Measurements from ENCODE around the gene CSF3. TPM values are rescaled to one million over a fixed set of nuclear protein-coding genes. Genes with fewer than 3 reads are reported as not detected.

The CSF3 gene
- total and polyA plus RNA-seq, 4 donors, result not detected

DNA sequence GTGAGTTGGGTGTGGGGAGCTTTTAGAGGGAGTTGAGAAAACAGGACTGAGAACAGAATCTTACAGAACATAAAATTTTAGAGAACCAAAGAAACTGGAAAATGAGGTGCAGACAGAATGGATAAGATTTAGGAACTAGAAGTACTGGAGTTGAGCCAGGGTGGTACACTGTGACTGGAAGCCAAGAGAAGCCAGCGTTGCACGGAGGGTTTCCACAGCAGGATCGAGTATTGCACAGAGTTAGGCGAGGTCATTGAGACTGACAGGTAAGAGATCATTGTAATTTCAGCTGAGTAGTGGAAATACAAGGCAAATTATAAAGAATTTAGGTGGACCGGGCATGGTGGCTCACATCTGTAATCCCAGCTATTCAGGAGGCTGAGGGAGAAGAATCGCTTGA lies 45.9 kb upstream of the CSF3 start:
- no peak for TF ChIP-seq FOXA2 (IDR thresholded peaks at IDR 0.05)
- H3K9me3 ChIP-seq (ENCODE audit: control insufficient read depth in 4 of 4, low read length in 3 of 4), result no peaks in the 10 kb centered on the region
- no peaks in the 10 kb centered on the region for H3K27me3 ChIP-seq (ENCODE audit: control insufficient read depth in 4 of 4, insufficient read depth in 4 of 4, low read length in 3 of 4)
- H3K27ac ChIP-seq (ENCODE audit: low read depth in 1 of 2, low read length in 2 of 2), result no peak overlapping the region
- H3K9ac ChIP-seq (ENCODE audit: low read depth in 1 of 2, low read length in 2 of 2), result no peak overlapping the region
- WGBS, result 85% methylated on average over 6 of the region's 6 CpGs
- H3K4me3 ChIP-seq (ENCODE audit: low read depth in 1 of 3, low read length in 3 of 3), result no peak overlapping the region
- H3K36me3 ChIP-seq (ENCODE audit: control insufficient read depth in 4 of 4, insufficient read depth in 3 of 4, low read depth in 1 of 4, low read length in 3 of 4), result no peaks in the 10 kb centered on the region
- no peaks in the 10 kb centered on the region for H3K4me1 ChIP-seq (ENCODE audit: control insufficient read depth in 4 of 4, insufficient read depth in 4 of 4, low read length in 3 of 4)
- no peak for DNase-seq (ENCODE audit: low spot score)

DNA sequence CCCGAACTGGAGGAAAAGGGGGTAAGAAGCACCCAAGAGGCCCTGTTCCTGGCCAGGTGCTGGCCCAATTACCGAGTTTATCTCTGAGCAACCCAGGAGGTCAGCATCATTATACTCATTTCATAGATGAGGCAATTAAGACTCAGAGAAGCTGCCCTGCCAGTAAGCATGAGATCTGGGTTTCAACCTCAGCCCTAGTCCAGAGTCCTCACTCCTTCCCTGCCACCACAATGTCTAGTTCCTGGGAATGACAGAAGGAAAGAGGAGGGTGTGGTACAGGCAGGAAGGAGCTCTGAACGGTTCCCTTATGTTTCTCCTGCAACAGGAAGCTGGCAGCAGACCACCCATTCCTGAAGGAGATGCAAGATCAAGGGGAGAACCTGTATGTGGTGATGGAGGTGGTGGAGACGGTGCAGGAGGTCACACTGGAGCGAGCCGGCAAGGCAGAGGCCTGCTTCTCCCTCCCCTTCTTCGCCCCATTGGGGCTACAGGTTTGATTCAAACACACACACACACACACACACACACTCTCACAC lies 45.0 kb upstream of the CSF3 start:
- H3K27ac ChIP-seq (ENCODE audit: low read depth in 1 of 2, low read length in 2 of 2), result no peak overlapping the region
- TF ChIP-seq EGR1 (IDR thresholded peaks at IDR 0.05; ENCODE audit: low read depth in 2 of 2) (no peak), MAX (IDR thresholded peaks at IDR 0.05) (no peak), FOXA1 (IDR thresholded peaks at IDR 0.05) (no peak), NR2F2 (IDR thresholded peaks at IDR 0.05) (no peak), ATF3 (IDR thresholded peaks at IDR 0.05) (no peak), TAF1 (conservative IDR thresholded peaks at IDR 0.05) (no peak), HNF4A (conservative IDR thresholded peaks at IDR 0.05) (no peak), HNF4G (IDR thresholded peaks at IDR 0.05) (no peak), RAD21 (IDR thresholded peaks at IDR 0.05) (no peak)
- TF ChIP-seq, protein P1, sequence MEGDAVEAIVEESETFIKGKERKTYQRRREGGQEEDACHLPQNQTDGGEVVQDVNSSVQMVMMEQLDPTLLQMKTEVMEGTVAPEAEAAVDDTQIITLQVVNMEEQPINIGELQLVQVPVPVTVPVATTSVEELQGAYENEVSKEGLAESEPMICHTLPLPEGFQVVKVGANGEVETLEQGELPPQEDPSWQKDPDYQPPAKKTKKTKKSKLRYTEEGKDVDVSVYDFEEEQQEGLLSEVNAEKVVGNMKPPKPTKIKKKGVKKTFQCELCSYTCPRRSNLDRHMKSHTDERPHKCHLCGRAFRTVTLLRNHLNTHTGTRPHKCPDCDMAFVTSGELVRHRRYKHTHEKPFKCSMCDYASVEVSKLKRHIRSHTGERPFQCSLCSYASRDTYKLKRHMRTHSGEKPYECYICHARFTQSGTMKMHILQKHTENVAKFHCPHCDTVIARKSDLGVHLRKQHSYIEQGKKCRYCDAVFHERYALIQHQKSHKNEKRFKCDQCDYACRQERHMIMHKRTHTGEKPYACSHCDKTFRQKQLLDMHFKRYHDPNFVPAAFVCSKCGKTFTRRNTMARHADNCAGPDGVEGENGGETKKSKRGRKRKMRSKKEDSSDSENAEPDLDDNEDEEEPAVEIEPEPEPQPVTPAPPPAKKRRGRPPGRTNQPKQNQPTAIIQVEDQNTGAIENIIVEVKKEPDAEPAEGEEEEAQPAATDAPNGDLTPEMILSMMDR (IDR thresholded peaks at IDR 0.05; ENCODE audit: low read depth, low read length, missing input control), result no peak
- 68% methylated on average over 7 of the region's 7 CpGs for WGBS
- no peak for DNase-seq (ENCODE audit: low spot score)
- no peaks in the 10 kb centered on the region for H3K9me3 ChIP-seq (ENCODE audit: control insufficient read depth in 4 of 4, low read length in 3 of 4)
- H3K27me3 ChIP-seq (ENCODE audit: control insufficient read depth in 4 of 4, insufficient read depth in 4 of 4, low read length in 3 of 4), result no peaks in the 10 kb centered on the region
- no peaks in the 10 kb centered on the region for H3K4me1 ChIP-seq (ENCODE audit: control insufficient read depth in 4 of 4, insufficient read depth in 4 of 4, low read length in 3 of 4)
- no peak overlapping the region for H3K9ac ChIP-seq (ENCODE audit: low read depth in 1 of 2, low read length in 2 of 2)
- H3K4me3 ChIP-seq (ENCODE audit: low read depth in 1 of 3, low read length in 3 of 3), result no peak overlapping the region
- H3K36me3 ChIP-seq (ENCODE audit: control insufficient read depth in 4 of 4, insufficient read depth in 3 of 4, low read depth in 1 of 4, low read length in 3 of 4), result no peaks in the 10 kb centered on the region

DNA sequence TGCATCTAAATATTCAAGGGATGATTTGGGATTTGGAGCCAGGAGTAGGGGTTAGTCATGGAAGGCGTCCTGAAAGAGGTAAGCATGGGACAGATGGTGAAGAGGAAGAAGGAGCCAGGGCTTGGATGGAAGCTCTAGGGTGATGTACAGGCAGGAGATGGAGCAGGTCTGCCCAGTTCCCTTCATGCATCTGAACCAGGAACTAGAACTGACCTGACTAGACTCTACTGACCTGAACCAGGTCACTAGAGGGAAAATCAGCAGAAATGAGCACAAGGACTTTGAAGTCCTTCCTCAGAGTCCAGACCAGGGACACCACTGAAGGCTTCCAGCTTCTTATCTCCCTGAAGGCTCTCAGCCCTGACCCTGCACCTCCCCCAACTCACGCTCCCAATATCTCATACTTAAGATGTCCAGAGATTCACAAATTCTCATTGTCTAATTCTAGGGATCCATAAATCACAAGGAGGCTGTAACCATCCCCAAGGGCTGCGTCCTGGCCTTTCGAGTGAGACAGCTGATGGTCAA lies 44.1 kb upstream of the CSF3 start:
- WGBS, result 92% methylated on average over 4 of the region's 4 CpGs
- no peak overlapping the region for H3K27ac ChIP-seq (ENCODE audit: low read depth in 1 of 2, low read length in 2 of 2)
- no peak overlapping the region for H3K9ac ChIP-seq (ENCODE audit: low read depth in 1 of 2, low read length in 2 of 2)
- H3K27me3 ChIP-seq (ENCODE audit: control insufficient read depth in 4 of 4, insufficient read depth in 4 of 4, low read length in 3 of 4), result no peaks in the 10 kb centered on the region
- H3K9me3 ChIP-seq (ENCODE audit: control insufficient read depth in 4 of 4, low read length in 3 of 4), result no peaks in the 10 kb centered on the region
- no peak for TF ChIP-seq TAF1 (conservative IDR thresholded peaks at IDR 0.05)
- no peaks in the 10 kb centered on the region for H3K4me1 ChIP-seq (ENCODE audit: control insufficient read depth in 4 of 4, insufficient read depth in 4 of 4, low read length in 3 of 4)
- no peaks in the 10 kb centered on the region for H3K36me3 ChIP-seq (ENCODE audit: control insufficient read depth in 4 of 4, insufficient read depth in 3 of 4, low read depth in 1 of 4, low read length in 3 of 4)
- H3K4me3 ChIP-seq (ENCODE audit: low read depth in 1 of 3, low read length in 3 of 3), result no peak overlapping the region
- no peak for DNase-seq (ENCODE audit: low spot score)

GRCh38 chr17:39972271-39972670 lies 43.0 kb upstream of the CSF3 start:
- Histone ChIP-seq H3K27me3 (ENCODE audit: control insufficient read depth in 4 of 4, insufficient read depth in 4 of 4, low read length in 3 of 4) (no peaks in the 10 kb centered on the region), H3K4me1 (ENCODE audit: control insufficient read depth in 4 of 4, insufficient read depth in 4 of 4, low read length in 3 of 4) (no peaks in the 10 kb centered on the region), H3K9me3 (ENCODE audit: control insufficient read depth in 4 of 4, low read length in 3 of 4) (no peaks in the 10 kb centered on the region), H3K36me3 (ENCODE audit: control insufficient read depth in 4 of 4, insufficient read depth in 3 of 4, low read depth in 1 of 4, low read length in 3 of 4) (no peaks in the 10 kb centered on the region), H3K4me3 (ENCODE audit: low read depth in 1 of 3, low read length in 3 of 3) (no peak overlapping the region), H3K27ac (ENCODE audit: low read depth in 1 of 2, low read length in 2 of 2) (no peak overlapping the region), H3K9ac (ENCODE audit: low read depth in 1 of 2, low read length in 2 of 2) (no peak overlapping the region)
- DNase-seq (ENCODE audit: low spot score), result no peak
- TF ChIP-seq, protein P2, sequence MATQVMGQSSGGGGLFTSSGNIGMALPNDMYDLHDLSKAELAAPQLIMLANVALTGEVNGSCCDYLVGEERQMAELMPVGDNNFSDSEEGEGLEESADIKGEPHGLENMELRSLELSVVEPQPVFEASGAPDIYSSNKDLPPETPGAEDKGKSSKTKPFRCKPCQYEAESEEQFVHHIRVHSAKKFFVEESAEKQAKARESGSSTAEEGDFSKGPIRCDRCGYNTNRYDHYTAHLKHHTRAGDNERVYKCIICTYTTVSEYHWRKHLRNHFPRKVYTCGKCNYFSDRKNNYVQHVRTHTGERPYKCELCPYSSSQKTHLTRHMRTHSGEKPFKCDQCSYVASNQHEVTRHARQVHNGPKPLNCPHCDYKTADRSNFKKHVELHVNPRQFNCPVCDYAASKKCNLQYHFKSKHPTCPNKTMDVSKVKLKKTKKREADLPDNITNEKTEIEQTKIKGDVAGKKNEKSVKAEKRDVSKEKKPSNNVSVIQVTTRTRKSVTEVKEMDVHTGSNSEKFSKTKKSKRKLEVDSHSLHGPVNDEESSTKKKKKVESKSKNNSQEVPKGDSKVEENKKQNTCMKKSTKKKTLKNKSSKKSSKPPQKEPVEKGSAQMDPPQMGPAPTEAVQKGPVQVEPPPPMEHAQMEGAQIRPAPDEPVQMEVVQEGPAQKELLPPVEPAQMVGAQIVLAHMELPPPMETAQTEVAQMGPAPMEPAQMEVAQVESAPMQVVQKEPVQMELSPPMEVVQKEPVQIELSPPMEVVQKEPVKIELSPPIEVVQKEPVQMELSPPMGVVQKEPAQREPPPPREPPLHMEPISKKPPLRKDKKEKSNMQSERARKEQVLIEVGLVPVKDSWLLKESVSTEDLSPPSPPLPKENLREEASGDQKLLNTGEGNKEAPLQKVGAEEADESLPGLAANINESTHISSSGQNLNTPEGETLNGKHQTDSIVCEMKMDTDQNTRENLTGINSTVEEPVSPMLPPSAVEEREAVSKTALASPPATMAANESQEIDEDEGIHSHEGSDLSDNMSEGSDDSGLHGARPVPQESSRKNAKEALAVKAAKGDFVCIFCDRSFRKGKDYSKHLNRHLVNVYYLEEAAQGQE (IDR thresholded peaks at IDR 0.05), result no peak
- TF ChIP-seq FOXA1 (IDR thresholded peaks at IDR 0.05) (no peak), GABPA (IDR thresholded peaks at IDR 0.05 in 1 of 2, conservative IDR thresholded peaks at IDR 0.05 in 1 of 2) (no peak)
- TF ChIP-seq, protein P1 (IDR thresholded peaks at IDR 0.05; ENCODE audit: low read depth, low read length, missing input control), result no peak
- WGBS, result 58% methylated on average over 3 of the region's 3 CpGs

Data from liver (tissue), 9 donors.